Skin epidermis (tissue), 12 donors: ENCODE results near the gene DDX4.
"Not testable (repeated sequence)": the region's sequence is repeated elsewhere in the genome, so short reads cannot be mapped to it uniquely, and the experiment has no call there.

Experiments used
- H3K27ac ChIP-seq, 21 experiments: fragments of 200-600 bp; sonication (generic) in 11 of 21; one replicate each; pipeline ENCODE4 v1.5.0; 2020; ENCODE audit warnings: mild to moderate bottlenecking in 3 of 21, inconsistent platforms in 2 of 21, moderate library complexity in 2 of 21
- H3K4me3 ChIP-seq, 7 experiments: fragments of 200-600 bp; sonication (generic) in 2 of 7; one replicate each; pipeline ENCODE4 v1.5.0; 2020; ENCODE audit warnings: inconsistent platforms in 2 of 7, mild to moderate bottlenecking in 2 of 7, moderate library complexity in 1 of 7

DDX4 gene

GRCh38 chr5:55737793-55738192 lies at the start of gene DDX4:
Gene DDX4, plus strand, starts transcription at chr5:55738061. Its CDS starts 903 bp downstream, at chr5:55738964.
- no peak within 1 kb of the TSS for H3K27ac ChIP-seq
- H3K4me3 ChIP-seq, result no peak within 1 kb of the TSS

- Histone ChIP-seq H3K4me3 (no peak overlapping the region), H3K27ac (peak overlapping the region in 3 of 21 experiments; percentile 13 to 23 (median 17))
Measured at GRCh38 chr5:55691265-55692105, 46.4 kb upstream of the DDX4 start.

GRCh38 chr5:55692106-55692417 lies 45.8 kb upstream of the DDX4 start:
- Histone ChIP-seq H3K27ac (no peak overlapping the region), H3K4me3 (no peak overlapping the region)

- H3K27ac ChIP-seq, result no peak overlapping the region
- H3K4me3 ChIP-seq, result no peak overlapping the region
Measured at GRCh38 chr5:55692509-55692908, 45.4 kb upstream of the DDX4 start.

- no peak overlapping the region for H3K4me3 ChIP-seq
- no peak overlapping the region for H3K27ac ChIP-seq
Measured at GRCh38 chr5:55694152-55694830, 43.6 kb upstream of the DDX4 start.

DNA sequence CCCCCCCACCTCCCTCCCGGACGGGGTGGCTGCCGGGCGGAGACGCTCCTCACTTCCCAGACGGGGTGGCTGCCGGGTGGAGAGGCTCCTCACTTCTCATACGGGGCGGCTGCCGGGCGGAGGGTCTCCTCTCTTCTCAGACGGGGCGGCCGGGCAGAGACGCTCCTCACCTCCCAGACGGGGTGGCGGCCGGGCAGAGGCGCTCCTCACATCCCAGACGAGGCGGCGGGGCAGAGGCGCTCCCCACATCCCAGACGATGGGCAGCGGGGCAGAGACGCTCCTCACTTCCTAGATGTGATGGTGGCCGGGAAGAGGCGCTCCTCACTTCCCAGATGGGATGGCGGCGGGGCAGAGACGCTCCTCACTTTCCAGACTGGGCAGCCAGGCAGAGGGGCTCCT lies 41.2 kb upstream of the DDX4 start:
- not testable (repeated sequence) for H3K27ac ChIP-seq, H3K4me3 ChIP-seq

DNA sequence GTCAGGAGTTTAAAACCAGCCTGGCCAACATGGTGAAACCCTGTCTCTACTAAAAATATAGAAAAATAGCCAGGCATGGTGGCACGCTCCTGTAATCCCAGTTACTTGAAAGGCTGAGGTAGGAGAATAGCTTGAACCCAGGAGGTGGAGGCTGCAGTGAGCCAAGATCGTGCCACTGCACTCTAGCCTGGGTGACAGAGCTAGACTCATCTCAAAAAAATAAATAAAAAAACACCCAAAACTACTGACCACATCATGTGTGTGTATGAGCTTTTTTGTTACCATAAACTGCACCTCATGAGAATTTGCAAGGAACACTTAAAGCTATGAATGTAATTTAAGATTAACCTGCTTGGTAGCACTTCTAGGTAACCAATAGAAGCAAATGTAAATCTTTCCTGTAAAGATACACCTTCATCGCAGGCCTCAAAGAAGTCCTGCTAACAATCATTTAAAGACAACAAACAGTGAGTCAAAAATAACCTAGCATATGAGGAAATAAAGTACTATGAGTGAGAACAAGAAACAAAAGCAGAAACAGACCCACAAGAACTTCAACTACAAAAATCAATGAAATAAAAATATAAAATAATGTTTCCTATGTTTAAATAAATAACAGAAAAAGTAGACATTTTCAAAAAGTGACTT lies 38.7 kb upstream of the DDX4 start:
- H3K27ac ChIP-seq, result no peak overlapping the region
- H3K4me3 ChIP-seq, result no peak overlapping the region

GRCh38 chr5:55700745-55701144 lies 37.1 kb upstream of the DDX4 start:
- H3K4me3 ChIP-seq, result no peak overlapping the region
- no peak overlapping the region for H3K27ac ChIP-seq

DNA sequence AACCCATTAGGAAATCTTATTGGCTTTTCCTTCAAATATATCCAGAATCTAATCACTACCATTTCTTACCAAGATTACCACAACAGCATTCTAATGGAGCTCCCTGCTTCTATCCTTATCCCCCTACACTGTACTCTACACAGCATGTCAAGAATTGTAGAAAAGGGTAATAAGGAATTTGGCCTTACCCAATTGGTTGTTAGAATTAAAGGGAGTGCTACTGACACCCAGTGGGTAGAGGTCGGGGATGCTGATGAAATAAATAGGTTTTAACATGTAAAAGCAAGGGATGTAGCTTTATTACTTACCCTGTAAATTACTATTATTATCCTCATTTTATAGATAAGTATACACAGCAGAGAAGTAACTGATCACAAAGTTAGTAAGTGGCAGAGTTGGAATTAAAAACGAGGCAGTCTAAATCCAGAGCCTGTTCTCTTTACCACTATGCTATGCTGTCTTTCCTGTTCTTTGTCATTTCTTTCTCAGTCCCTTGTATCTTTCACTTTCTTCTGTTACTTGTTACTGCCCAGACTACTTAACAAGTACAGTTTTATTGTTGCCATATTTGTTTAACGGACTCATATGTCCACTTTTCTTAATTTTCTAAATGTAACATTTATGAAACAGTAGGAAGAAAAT lies 36.3 kb upstream of the DDX4 start:
- Histone ChIP-seq H3K4me3 (no peak overlapping the region), H3K27ac (no peak overlapping the region)

GRCh38 chr5:55702598-55703345 lies 35.1 kb upstream of the DDX4 start:
- H3K27ac ChIP-seq, result no peak overlapping the region
- H3K4me3 ChIP-seq, result no peak overlapping the region

DNA sequence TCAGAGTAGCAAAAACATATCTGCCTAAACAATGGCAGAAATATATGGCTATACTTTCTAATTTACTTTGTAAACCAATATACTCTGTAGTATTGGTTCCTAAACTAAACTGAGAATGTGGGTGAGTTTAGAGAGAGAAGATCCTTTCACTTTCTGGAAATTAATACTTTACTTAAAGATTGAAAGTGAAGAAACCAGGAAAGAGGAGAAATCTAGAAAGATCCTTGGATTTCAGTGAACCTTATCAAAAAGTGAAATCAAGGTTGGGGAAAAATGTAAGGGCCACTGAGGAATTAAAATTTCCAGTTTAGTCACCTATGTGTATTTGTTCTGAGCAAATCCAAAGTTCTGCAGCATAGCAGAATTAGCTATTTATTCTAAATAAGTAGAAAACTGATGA lies 31.6 kb upstream of the DDX4 start:
- Histone ChIP-seq H3K4me3 (no peak overlapping the region), H3K27ac (no peak overlapping the region)

GRCh38 chr5:55708732-55709131 lies 29.1 kb upstream of the DDX4 start:
- no peak overlapping the region for H3K27ac ChIP-seq
- H3K4me3 ChIP-seq, result no peak overlapping the region

- H3K27ac ChIP-seq, result peak overlapping the region in 20 of 21 experiments; percentile 22 to 89 (median 75)
- peak overlapping the region; percentile 63 to 89 (median 71) for H3K4me3 ChIP-seq
Measured at GRCh38 chr5:55711507-55712022, 26.3 kb upstream of the DDX4 start.

DNA sequence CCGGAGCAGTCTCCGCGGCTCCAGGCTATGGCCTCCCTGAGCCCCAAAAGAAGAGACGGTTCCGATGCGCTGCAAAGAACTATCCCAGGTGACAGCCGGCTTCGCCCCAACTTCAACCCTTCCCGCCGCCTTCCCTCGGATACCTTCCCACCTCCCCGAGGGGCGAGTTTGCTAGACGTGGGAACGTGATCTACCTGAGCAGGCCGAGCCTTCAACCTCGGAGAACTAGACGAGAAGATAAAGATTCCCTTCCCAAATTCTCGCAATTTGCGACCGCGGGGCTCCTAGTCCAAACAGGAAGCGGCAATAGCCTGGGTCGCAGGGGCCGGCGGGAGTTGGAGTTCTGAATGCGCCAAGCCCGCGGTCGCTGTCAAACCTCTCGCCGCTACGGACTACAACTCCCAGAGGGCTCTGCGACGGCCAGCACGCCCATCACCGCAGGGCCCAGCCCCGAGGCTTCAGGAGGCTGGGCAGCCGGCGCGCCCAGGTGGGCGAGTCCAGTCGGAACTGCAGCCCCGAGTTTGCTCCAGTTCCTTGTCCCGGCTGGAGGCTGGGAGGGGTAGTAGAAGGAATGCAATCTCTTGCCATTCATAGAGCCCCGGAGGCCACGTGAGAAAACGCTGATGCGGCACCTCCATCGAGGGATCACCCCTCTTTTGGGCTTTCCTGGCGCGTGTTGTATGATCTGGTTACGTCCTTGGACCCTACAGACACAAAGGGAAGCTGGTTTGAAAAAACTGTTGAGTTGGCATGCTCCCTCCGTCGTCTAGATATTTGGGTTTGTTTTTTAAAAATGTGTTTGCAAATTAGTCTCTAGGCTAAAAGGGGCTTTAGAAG lies 25.6 kb upstream of the DDX4 start, which contains the start of gene SLC38A9:
Gene SLC38A9, minus strand, starts transcription at position 302 of the 837 bp plus-strand sequence. CDS start 14,366 bp downstream, outside the sequence.
- Histone ChIP-seq H3K4me3 (peak within 1 kb of the TSS; percentile 63 to 89 (median 71)), H3K27ac (peak within 1 kb of the TSS in 20 of 21 experiments; percentile 22 to 89 (median 75))

DNA sequence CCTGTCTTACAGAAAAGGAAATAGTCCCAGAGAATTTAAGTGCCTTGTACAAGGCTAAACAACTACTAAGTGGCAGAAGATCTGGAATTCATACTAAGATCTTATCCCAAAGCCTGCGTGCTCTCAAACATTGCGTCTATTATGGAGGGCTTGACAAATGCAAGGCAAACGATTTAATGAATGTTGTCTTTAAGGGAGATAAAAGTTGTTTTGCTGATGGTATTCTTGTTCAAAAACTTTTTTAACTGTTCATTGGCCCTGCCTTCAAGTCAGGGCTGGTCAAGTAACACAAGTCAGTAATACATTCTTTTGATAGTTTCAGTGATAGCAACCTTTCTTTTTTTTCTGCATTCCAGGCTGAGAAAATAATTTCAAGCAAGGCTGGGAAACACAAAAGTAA lies 24.0 kb upstream of the DDX4 start:
- no peak overlapping the region for H3K27ac ChIP-seq
- H3K4me3 ChIP-seq, result no peak overlapping the region

DNA sequence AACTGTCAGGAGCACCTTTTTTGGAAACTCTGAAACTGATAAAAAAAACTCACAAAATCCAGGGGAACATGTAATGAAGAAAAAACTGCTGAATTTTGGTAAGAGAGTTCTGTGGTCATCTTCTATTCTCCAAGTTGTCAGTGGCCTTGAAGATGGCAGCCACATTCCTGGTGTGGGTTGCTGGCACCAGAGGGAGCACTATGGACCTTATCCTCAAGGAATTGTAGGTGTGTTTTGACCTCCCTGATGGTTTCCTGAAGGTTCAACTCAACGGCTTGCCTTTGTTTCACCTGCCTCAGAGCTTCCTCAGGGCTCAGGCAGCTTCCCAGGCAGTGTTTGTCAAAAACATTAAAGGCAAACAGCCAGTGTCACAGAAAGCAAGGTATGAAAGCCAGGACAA lies 23.5 kb upstream of the DDX4 start:
- no peak overlapping the region for H3K4me3 ChIP-seq
- no peak overlapping the region for H3K27ac ChIP-seq

- Histone ChIP-seq H3K4me3 (no peak overlapping the region), H3K27ac (no peak overlapping the region)
Measured at GRCh38 chr5:55714749-55715148, 23.1 kb upstream of the DDX4 start.

DNA sequence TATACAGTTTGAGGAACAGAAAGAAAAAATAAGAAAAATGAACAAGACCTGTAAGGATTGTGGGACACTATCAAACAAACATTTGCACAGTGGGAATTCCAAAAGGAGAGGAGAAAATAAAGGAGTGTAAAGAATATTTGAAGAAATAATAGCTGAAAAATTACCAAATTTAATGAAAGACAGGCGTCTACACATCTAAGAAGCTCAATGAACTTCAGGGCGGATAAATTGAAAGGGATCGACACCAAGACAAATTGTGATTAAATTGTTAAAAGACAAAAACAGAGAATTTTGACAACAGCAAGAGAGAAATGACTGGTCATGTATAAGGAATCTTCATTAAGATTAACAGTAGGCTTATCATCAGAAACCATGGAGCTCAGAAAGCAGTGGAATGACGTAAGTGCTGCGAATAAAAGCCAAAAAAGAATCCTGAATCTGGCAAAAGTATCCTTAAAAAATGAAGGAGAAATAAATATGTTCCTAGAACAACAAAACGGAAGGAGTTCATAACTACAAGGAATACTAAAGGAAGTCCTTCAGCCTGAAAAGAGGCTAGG lies 22.3 kb upstream of the DDX4 start:
- Histone ChIP-seq H3K27ac (no peak overlapping the region), H3K4me3 (no peak overlapping the region)
